ENCODE results near the gene CA5A.

- TF ChIP-seq CTCF (IDR thresholded peaks at IDR 0.05) (no peak), POLR2A (IDR thresholded peaks at IDR 0.05) (no peak)
These were observed 33.9 kb upstream of the CA5A start for GRCh38 chr16:87970186-87970585.

All from uterus (tissue), 2 donors.